ENCODE measurements around the gene LUM. TPM values are rescaled to one million over a fixed set of nuclear protein-coding genes. Genes with fewer than 3 reads are reported as not detected.

Gene LUM
- polyA plus RNA-seq, 10 donors: 541 to 951 (median 703) TPM

- DNase-seq: peak in 1 of 3 donors; percentile 56
These were observed 31.3 kb downstream of the LUM start for GRCh38 chr12:91080041-91080440.

- DNase-seq: no peak
These were observed 32.8 kb downstream of the LUM start for GRCh38 chr12:91078501-91078900.

- no peak for DNase-seq
These were observed 33.9 kb downstream of the LUM start for GRCh38 chr12:91077228-91077954.

DNA sequence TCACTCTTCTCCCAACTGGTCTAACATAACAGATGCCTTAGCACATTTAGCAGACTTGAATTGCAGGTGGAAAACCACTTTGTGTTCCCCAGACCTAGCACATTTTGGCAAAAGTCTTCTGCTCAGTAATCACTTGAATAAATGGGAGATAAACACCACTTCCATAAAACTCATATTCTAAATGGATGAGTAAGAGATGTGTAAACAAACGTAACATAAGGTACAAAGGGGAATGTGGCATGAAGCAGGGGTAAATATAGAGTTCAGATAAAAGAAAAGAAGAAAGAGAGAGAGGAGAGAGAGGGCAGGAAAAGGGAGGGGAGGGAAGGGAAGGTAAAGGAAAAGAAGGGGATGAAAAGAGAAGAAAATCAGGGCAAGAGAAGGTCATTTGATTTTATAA, 36.4 kb downstream of the LUM start:
- DNase-seq: no peak

DNA sequence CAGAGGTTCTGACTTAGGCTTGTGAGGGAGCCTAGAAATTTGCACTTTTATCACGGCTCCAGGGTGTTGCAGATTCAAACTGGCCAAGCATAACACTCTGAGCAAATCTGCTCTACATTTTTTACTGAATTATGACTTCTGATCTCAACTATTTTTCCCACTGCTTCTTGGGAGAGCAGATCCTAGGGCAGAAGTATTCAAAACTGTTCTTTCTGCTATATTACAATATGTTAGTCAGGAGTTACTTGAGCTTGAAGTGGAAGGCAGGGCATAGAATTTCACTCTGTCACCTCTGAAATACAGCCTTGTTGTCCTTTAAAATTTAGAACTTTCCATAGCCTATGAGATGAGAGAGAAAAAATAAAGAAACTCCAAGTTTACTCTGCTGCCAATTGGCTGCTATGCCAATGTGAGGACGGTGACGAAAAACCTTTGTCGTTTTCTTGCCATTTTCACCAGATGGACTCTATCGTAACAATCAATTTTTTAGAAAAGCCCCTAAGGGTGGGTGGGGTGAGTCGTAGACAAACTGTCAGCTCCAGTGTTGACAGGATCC, 37.1 kb downstream of the LUM start:
- peak in 2 of 3 donors; percentile 63 to 84 for DNase-seq

DNA sequence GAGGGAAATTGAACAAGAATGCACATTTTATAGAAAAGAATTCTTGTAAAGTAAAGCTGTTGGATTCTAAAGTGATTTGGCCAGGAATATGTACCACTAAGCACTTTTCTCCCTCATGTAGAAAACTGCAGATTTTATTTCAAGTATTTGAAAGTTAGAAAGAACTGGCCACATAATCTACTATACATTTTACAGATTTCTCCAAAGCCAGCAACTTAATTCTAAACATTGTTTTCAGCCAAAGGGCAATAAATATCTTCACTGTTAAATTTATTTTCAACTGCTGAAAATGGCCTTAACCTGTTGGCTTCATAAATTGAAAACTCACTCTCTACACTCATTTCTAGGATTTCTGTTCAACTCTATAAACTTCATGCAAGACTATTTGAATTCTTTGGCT, 37.9 kb downstream of the LUM start:
- DNase-seq: peak in 1 of 3 donors; percentile 72

GRCh38 chr12:91072931-91073330, 38.4 kb downstream of the LUM start:
- peak in 1 of 3 donors; percentile 47 for DNase-seq

- peak in 1 of 3 donors; percentile 55 for DNase-seq
These were observed 40.4 kb downstream of the LUM start for GRCh38 chr12:91070936-91071335.

DNA sequence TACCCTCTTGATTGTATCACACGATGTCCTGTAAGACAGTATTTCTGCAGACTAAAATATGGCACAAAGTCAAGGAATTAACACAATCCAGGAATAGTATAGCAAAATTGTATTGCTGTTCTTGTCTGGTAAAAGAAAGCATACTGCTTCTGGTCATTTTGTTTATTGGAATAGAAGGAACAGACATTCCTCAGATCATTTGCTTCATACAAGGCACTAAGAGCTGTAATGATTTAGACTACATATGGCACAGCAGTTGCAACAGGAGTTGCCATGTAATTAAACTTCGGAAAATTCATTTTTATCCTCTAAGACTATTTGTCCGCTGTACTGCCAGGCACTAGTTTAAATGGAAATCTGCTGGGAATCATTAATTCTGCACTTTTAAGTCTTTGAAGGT, 45.9 kb downstream of the LUM start:
- DNase-seq: no peak

DNA sequence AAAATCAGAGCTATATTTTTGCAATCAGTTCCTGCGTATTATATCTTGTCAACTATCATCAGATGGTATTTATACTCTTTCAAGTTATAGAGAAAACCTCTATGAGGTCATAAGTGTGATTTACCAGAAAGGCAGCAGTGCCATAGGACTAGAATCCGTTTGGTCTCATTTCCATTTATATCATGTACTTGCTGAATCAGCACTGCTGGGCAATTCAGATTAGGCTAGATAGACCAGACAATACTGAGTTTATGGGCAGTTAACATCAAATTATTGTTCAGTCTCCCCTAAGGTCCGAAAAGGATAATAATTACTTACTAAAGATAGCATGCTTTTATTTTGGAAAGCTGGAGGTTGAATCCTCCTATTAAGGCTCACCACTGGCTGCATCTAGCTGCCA, 46.7 kb downstream of the LUM start:
- no peak for DNase-seq

DNA sequence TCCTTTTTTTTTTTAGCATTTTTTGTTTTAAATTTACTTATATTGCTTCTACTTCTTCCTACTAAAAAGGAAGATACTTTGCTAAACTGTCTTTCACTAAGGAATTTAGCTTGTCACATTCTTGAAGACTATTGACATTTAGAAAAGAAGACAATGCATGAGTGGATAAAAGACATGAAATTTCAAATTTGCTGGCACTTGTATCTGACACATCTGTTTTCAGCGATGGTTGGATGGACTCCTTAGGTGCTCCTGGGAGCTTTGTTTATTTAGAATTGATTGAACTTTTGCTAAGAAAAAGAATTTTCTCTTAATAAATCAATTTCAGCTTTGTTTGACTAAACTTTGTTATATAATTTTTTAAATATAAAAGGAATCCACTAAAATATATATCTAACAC, 50.2 kb downstream of the LUM start:
- peak in 1 of 3 donors; percentile 65 for DNase-seq

GRCh38 chr12:91059211-91059610, 52.1 kb downstream of the LUM start:
- peak in 2 of 3 donors; percentile 62 to 84 for DNase-seq

DNA sequence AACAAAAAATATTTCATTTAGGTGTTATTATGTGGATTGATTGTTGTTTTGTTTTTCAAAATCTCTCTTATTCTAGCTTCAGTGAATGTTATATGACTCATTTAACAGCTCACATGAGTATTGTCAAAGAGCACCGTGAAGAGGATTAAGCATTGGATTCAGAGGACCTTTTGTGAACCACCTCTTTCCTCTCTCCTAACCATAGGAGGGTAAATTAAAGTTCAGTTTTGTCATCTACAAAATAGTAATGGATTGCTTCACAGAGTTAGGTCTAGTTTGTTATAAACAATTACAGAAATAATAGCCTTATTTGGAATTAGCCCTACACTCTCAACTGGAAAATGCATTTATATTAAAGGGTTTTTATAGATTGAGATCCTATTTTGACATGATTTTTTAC, 52.5 kb downstream of the LUM start:
- DNase-seq: no peak

- peak in 2 of 3 donors; percentile 49 to 67 for DNase-seq
These were observed 53.7 kb downstream of the LUM start, which contains the start of gene KERA for GRCh38 chr12:91057368-91058165. TSS of gene KERA (minus strand) at chr12:91058024. CDS start at chr12:91056281, 1,743 bp downstream.

DNA sequence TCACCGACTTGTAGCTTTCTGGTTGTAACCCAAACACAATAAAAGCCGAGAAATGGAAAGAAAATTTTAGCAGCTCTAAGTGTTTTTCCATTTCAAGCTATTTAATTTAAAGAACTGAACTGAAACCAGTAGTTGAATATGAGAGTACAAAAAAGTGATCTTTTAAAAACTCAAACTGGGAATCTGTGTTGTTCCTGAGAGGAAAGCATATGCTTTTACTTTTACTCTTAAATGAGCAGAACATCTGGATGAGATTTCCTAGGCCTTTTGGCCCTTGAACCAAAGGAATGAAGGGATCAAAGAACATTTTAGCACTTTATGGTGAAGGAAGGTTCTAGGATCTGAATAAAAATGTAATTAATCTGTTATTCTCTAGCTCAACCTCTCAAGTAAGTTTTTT, 54.8 kb downstream of the LUM start:
- DNase-seq: peak in 2 of 3 donors; percentile 55 to 78

- peak in 1 of 3 donors; percentile 40 for DNase-seq
These were observed 55.3 kb downstream of the LUM start for GRCh38 chr12:91055976-91056375.

GRCh38 chr12:91053951-91054715, 57.2 kb downstream of the LUM start:
- peak; percentile 94 to 97 (median 95) for DNase-seq

All from muscle of back (tissue), 11 donors.